ENCODE data around the gene HMCN2. TPM values are rescaled to one million over a fixed set of nuclear protein-coding genes. Genes with fewer than 3 reads are reported as not detected.

HMCN2 gene
- total RNA-seq, 1 donor from 2014 or later: under 0.01 TPM

DNA sequence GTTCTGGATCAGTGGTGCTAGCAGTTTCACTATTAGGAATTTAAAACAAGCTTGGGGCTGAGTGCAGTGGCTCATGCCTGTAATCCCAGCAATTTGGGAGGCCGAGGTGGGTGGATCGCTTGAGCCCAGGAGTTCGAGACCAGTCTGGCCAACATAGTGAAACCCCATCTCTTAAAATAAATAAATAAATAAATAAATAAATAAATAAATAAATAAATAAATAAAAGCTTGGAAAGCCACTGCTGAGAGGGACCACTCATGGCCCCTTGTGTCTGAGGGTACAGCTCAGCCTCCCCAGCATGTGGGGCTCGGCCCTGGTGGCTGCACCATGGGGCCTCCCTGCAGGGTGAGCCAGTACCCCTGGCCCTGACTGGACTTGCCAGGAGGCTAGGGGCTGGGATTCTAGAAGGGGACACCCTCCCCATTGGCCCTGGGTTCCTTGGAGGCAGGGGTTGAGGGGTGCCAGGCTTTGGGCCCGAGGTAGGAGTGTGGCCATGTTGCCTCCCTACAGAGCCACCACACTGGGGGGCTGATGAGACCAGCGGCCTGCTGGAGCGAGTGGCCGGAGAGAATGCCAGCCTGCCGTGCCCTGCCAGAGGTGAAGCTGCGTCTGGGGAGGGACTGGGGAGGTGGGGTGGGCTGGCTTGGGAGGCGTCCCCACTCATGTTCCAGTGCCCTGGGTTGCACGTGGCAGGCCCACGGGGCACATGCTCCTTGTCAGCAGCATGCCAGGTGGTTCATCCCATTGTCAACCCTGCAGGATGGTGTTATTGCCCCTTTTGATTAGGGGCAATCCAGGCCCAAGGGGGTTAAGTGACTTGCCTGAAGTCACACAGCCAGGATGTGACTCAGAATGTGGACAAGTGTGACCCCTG, 76.5 kb downstream of the HMCN2 start:
- DNase-seq (ENCODE audit: low spot score in 2 of 2): no peak
- no peak for FAIRE-seq

DNA sequence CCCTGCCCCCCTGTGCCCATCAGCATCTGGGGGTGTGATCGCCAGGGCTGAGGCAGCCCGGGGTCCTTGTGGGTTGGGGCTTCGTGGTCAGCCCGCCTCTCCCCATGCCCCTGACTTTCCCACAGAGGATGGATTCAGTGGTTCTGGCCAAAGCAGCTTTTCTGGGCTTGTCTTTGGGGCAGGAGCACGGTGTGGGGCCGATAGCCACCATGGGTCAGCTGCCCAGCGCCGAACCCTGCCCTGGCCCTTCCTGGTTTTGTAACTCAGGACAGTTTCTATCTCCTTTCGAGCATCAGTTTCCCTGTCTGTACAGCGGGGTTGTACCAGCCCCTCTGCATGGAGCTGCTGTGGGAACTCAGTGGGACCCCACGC, 77.1 kb downstream of the HMCN2 start:
- no peak for DNase-seq (ENCODE audit: low spot score in 2 of 2)
- FAIRE-seq: no peak

DNA sequence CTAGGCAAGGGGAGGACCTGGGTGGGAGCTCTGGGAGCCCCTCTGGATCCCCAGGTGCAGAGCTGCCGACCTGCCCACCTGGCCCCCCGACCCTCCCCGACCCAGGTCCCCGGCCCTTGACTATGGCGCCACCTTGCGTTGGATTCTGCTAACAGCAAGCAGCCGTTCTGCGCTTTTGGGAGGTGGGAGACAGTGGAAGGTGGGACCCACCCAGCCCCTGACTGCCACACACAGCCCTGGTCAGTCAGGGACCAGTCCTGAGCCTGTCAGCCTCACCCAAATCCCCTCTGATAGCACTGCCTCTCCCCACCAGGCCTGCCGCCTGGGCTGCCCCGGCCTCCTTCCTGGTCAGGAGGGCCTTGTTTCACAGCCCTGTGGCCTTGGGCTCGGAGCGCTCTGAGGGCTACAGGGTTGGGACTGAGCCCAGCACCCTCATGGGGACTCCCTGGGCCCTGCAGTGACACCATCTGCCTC, 77.9 kb downstream of the HMCN2 start:
- FAIRE-seq (no peak), DNase-seq (ENCODE audit: low spot score in 2 of 2) (no peak)

DNA sequence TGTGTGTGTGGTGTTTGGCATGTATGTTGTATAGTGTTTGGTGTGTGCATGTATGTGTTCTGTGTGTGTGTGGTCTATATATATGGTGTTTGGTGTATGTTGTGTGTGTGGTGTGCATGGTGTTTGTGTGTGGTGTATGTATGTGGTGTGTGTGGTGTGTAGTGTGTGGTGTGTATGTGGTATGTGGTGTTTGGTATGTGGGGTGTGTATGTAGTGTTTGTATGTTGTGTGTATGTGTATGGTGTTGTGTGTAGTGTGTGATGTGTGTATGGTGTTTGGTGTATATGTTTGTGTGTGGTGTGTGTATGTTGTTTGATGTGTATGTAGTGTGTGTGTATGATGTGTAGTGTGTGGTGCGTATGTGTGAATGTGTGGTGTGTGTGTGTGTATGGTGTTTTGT, 78.8 kb downstream of the HMCN2 start:
- DNase-seq (ENCODE audit: low spot score in 2 of 2): no peak
- FAIRE-seq: no peak

DNA sequence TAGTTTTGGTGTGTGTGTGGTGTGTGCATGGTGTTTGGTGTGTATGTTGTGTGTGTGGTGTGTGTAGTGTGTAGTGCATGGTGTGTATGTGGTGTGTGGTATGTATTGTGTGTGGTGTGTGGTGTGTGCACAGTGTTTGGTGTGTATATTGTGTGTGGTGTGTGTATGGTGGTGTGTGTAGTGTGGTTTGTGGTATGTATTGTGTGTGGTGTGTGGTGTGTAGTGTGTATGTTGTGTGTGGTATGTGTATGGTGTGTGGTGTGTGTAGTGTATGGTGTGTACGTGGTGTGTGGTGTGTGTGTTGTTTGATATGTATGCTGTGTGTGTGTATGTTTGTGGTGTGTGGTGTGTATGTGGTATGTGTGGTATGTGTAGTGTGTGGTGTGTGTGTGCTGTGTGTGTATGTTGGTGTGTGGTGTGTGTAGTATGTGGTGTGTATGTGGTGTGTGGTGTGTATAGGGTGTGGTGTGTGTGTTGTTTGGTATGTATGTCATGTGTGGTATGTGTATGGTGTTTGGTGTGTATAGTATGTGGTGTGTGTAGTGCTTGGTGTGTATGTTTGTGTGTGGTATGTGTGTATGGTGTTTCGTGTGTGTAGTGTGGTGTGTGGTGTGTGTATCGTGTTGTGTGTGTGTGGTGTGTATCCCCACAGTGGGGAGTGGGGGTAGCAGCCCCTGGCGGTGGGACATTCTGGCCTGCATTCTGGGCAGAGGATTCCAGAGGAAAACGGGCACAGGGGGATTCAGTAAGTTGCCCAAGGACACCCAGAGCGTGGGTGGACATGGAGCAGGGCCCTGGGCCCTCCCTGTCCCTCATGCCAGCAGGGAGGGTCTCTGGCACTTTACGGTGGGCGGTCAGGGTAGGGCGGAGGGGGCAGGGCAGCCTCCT, 79.7 kb downstream of the HMCN2 start:
- FAIRE-seq (no peak), DNase-seq (ENCODE audit: low spot score in 2 of 2) (no peak)

DNA sequence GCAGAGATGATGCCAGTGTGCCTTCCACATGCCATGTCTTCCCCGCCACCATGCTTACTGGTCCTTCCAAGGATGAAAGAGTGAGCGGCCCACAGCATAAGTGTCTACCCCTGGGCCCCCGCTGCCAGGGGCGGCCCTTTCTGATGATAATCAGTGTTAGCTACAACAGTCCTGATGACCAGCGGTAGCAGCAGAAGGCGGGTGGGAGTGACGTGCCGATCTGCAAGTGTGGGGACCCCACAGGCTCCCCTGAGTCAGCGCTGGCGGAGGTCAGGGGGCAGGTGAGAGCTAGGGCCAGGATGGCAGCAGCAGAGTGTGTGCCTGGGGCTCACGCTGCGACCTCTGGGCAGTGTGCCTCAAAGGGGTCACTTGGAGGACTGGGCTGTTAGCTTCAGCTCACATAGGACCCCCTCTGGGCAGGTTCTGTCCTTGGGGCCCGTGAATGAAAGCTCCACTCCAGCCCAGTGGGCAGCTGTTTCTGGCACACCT, 80.4 kb downstream of the HMCN2 start:
- DNase-seq (ENCODE audit: low spot score in 2 of 2): no peak
- FAIRE-seq: no peak

DNA sequence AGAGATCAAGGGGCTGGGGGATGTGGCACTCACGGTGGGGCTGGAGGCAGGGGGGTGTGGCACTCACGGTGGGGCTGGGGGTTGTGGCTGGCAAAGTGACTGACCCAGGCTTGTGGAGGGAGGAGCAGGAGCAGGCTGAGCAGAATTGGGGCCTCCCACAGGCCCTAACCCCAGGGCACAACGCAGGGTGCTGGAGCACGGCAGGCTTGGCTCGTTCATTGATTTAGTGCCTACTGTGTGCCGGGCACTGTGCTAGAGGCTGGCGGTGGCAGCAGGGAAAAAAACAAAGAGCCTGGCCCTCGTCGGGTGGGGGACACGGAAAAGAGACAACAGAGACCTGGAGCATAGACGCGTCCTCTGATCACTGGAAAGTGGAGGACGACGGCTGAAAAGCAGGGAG, 80.9 kb downstream of the HMCN2 start:
- DNase-seq (ENCODE audit: low spot score in 2 of 2) (no peak), FAIRE-seq (no peak)

DNA sequence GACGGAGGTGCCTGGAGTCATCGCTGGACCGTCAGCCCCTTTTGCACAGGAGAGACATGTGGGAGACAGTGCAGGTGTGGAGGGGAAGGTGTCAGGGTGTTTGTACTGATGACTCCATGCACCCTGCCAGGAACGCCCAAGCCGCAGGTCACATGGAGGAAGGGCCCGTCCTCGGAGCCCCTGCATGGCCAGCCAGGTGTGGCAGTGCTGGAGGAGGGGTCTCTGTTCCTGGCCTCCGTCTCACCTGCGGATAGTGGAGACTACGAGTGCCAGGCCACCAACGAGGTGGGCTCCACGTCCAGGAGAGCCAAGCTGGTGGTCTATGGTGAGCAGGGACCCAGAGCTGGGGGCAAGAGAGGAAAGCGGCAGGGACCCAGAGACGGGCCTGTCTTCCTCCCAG, 81.5 kb downstream of the HMCN2 start:
- DNase-seq (ENCODE audit: low spot score in 2 of 2): no peak

DNA sequence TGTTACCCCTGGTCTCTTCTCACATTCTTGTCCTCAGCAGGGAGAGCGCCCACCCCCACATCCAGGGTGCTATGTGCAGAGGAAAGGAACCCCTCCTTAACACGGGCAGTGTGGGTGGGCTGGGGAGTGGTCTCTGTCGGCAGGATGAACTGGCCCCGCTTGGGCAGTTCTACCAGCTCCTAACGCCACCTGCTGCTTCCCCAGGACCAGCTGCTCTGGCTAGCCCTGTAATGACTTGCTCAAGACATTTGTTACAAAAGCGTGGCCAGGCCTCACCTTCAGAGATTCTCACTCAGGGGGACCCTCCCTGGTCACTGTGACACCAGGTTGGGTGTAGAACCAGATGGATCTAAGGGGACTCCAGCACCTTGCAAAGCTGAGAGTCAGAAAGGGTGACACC, 82.4 kb downstream of the HMCN2 start:
- DNase-seq (ENCODE audit: low spot score in 2 of 2) (no peak), FAIRE-seq (no peak)

More for the DNA sequence above, 81.5 kb downstream of the HMCN2 start:
- no peak for FAIRE-seq

DNA sequence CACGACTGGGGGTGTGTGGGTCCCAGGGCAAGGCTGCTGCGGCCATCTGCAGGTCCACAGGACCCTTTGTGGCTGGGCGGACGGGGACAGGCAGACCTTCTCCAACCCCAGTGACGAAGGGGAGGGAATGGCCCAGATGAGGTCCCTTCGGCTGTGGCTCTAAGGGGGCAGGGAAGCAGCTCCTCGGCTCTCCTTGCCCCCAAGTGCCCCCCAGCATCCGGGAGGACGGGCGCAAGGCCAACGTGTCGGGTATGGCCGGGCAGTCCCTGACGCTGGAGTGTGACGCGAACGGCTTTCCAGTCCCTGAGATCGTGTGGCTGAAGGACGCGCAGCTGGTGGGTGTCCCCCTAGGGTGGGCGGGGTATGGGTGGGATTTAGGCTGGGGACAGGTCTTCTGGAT, 82.8 kb downstream of the HMCN2 start:
- no peak for DNase-seq (ENCODE audit: low spot score in 2 of 2)
- FAIRE-seq: no peak

DNA sequence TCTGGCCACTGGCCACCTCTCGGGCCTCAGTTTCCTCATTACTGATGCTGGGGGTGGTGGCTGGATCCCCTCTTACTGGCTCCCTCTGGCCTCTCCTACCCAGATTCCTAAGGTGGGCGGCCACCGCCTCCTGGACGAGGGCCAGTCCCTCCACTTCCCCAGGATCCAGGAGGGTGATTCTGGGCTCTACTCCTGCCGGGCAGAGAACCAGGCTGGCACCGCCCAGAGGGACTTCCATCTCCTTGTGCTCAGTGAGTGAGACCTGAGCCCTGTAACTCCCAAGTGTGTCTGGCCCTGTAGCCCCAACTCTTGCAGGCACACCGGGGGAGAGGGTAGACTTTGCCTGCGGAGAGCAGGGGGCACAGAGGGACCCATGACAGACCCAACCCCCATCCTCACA, 83.3 kb downstream of the HMCN2 start:
- no peak for FAIRE-seq
- DNase-seq (ENCODE audit: low spot score in 2 of 2): no peak

DNA sequence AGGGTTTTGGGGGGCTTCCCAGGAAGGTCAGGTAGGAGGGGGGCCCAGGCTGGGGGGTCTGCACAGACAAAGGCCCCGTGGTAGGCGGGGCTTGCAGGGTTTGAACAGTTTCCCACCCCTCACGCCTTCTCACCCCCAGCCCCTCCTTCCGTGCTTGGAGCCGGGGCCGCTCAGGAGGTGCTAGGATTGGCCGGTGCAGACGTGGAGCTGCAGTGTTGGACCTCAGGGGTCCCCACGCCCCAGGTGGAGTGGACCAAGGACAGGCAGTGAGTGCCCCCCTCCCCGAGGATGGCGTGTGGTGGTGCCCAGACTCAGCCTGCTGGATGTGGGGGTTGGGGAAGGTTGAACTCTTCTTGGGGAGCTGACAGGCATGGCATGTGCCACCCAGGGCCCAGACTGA, 83.8 kb downstream of the HMCN2 start:
- DNase-seq (ENCODE audit: low spot score in 2 of 2) (no peak), FAIRE-seq (no peak)

DNA sequence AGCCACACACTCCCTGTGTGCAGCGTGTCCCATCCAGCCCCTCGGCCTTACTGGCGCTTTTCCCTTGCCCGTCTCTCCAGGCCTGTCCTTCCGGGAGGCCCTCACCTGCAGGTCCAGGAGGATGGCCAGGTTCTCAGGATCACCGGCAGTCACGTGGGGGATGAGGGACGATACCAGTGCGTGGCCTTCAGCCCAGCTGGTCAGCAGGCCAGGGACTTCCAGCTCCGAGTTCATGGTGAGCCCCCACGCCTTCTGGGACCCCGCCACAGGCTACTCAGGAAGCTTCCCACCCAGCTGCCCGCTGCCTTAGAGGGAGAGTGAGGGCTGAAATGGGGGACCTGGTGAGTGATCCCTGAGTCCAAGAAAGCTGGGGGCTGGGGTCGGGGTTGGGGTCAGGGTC, 85.8 kb downstream of the HMCN2 start:
- DNase-seq (ENCODE audit: low spot score in 2 of 2) (no peak), FAIRE-seq (no peak)

DNA sequence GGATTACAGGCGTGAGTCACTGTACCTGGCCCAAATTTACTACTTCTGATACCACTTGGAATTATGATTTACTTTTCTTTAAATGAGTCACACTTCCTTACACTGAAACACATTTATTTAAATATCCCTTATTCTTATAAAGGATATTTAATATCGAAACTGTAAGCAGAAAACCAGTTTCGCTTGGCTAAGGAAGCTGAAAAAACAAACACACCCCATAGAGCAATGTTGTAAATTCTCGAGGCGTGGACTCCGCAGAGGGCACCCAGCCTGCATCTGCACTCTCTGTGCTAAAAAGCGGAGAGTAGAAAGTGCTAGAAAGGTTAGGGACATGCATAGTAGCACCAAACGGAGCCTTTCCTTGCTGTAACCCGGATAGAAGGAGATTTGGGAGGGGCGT, 86.5 kb downstream of the HMCN2 start:
- FAIRE-seq (no peak), DNase-seq (ENCODE audit: low spot score in 2 of 2) (no peak)

DNA sequence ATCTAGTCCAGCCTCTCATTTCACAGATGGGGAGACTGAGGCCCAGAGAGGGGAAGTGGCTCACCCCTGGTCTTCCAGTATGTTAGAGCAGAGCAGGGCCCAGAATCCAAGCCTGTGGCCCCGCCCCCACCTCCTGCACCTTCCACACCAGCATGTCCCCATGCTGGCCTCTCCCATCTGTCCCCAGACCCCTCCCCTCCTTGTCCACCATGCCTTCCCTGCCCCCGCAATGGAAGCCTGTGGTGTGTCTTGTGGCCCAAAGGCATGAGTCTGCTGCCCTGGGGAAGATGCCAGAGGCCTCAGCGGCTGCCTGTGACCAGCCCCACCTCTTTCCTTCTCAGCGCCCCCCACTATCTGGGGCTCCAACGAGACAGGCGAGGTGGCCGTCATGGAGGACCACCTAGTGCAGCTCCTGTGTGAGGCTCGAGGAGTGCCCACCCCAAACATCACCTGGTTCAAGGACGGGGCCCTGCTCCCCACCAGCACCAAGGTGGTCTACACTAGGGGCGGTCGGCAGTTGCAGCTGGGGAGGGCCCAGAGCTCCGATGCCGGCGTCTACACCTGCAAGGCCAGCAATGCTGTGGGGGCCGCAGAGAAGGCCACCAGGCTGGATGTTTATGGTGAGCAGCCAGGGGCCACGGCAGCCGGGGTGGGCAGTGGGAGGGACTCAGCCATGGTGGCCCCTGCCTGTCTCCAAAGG, 87.2 kb downstream of the HMCN2 start:
- no peak for DNase-seq (ENCODE audit: low spot score in 2 of 2)

DNA sequence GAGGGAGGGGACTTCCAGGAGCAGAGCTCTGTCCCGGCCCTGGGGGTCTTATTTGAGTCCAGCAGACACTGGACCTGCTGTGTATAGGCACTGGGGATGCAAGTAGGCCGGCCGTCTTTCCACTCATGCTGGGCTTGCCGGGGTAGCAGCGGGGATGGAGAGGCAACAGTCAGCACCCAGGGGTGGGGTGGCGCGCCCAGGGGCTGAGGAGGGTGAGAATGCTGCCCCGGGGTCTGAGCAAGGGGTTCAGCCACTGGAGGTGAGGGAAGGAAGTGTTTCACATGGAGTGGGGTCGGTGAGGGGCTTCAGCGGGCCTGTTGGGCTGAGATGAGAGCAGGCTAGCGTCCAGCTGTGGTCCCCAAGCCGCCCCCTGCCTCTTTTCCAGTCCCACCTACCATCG, 88.8 kb downstream of the HMCN2 start:
- FAIRE-seq: no peak

More for the DNA sequence above, 87.2 kb downstream of the HMCN2 start:
- FAIRE-seq: no peak

DNA sequence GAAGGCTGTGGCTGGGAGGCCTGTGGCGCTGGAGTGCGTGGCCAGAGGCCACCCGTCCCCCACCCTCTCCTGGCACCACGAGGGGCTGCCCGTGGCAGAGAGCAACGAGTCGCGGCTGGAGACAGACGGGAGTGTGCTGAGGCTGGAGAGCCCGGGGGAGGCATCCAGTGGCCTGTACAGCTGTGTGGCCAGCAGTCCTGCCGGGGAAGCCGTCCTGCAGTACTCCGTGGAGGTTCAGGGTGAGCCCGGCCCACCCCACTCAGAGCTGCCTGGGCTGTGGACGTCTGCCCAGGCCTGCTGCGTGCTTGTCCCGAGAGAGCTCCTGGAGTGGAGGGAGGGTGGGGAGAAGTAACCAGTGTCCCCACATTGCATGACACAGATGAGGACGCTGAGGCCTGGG, 89.2 kb downstream of the HMCN2 start:
- FAIRE-seq (no peak), DNase-seq (ENCODE audit: low spot score in 2 of 2) (no peak)

More for the DNA sequence above, 88.8 kb downstream of the HMCN2 start:
- DNase-seq (ENCODE audit: low spot score in 2 of 2): no peak

DNA sequence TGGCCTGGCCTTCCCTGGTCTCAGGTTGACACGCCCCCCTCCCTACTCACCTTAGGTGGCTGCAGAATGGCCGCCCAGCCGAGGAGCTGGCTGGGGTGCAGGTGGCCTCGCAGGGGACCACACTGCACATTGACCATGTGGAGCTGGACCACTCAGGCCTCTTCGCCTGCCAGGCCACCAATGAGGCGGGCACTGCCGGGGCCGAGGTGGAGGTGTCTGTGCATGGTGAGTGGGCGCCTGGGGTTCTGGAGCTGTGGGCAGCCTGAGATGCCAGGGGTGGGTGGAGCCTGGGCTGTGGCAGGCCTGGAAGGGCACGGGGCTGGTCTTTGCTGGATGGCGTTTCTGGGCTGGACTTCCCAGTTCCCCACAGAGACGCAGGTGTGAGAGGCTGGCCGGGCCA, 90.5 kb downstream of the HMCN2 start:
- FAIRE-seq: no peak
- DNase-seq (ENCODE audit: low spot score in 2 of 2): no peak

DNA sequence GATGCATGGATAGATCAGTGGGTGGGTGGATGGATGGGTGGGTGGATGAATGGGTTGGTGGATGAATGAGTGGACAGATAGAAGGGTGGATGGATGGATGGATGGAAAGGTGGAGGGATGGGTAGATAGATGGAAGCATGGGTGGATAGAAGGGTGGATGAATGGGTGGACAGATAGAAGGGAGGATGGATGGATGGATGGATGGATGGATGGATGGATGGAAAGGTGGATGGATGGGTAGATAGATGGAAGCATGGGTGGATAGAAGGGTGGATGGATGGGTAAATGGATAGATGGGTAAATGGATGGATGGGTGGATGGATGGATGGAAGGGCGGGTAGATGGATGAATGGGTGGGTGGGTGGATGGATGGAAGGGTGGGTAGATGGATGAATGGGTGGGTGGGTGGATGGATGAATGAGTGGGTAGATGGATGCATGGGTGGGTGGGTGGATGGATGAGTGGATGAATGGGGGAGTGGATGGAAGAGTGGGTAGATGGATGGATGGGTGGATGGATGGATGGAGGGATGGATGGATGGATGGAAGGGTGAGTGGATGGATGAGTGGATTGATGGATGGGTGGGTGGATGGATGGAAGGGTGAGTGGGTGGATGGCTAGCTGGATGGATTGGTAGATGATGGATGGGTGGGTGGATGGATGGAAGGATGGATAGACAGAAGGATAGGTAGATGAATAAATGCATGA, 91.5 kb downstream of the HMCN2 start:
- no peak for FAIRE-seq

DNA sequence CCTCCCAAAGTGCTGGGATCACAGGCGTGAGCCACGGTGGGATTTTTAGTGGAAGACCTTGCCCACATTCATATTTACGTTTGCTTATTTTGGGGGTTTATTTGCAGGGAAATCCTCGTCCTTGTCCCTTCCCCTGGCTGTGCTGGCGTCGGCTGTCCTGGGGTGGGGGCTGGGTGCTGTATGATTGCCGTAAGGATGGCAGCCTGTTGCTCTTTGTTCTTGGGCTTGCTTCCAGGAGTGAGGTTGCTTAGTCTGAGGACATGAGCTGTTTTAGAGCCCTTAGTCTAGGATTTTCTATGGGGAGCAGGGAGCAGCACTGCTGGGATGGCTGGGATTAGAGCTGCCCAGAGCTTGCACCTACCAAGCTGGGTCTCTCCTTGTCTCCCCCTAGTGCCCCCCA, 93.4 kb downstream of the HMCN2 start:
- FAIRE-seq (no peak), DNase-seq (ENCODE audit: low spot score in 2 of 2) (no peak)

More for the DNA sequence above, 91.5 kb downstream of the HMCN2 start:
- DNase-seq (ENCODE audit: low spot score in 2 of 2): no peak

Measured in frontal cortex (tissue), 4 donors.